Measurements from ENCODE around the gene POU2F1. TPM values are rescaled to one million over a fixed set of nuclear protein-coding genes. Genes with fewer than 3 reads are reported as not detected.
A peak's percentile ranks its signal among the peaks of the same experiment; 100 is the strongest.
"Not testable (repeated sequence)": the region's sequence is repeated elsewhere in the genome, so short reads cannot be mapped to it uniquely, and the experiment has no call there.

Gene POU2F1
- total RNA-seq, 3 donors from 2014 or later = 9.0 to 9.9 (median 9.0) TPM

DNA sequence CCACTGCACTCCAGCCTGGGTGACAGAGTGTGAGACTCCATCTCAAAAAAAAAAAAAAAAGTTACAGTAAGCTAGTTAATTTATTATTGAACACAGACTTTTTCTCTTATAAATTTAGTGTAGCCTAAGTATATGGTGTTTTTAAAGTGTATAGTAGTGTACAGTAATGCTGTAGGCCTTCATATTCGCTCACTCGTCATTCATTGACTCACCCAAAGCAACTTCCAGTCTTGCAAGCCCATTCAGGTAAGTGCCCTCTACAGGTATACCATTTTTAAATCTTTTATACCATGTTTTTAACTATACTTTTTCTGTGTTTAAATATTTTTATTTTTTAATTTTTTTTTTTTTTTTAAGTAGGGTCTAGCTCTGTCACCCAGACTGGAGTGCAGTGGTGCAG, 12.1 kb downstream of the POU2F1 start:
- DNase-seq (no peak), ATAC-seq (no peak)
- Mint-ChIP-seq H3K36me3 (ENCODE audit: insufficient read depth) (peaks cover 3% of the 10 kb centered on the region), H3K9me3 (no peaks in the 10 kb centered on the region), H3K4me1 (ENCODE audit: low read depth) (peaks cover 40% of the 10 kb centered on the region), H3K4me3 (no peak overlapping the region), H3K27me3 (ENCODE audit: low read depth) (no peaks in the 10 kb centered on the region)

DNA sequence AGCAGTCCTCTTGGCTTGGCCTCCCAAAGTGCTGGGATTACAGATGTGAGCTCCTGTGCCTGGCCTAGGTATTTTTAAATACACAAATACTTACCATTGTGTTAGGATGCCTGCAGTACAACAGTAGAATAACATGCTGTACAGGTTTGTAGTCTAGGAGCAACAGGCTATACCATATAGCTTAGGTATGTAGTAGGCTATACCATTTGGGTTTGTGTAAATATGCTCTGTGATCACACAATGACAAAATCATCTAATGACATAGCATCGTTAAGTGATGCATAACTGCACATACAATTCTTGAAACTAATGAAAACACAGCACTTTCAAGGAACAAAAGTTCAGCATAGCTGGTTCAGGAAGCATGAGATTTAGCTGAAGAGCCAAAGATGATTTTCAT, 12.7 kb downstream of the POU2F1 start:
- H3K9me3 Mint-ChIP-seq = no peaks in the 10 kb centered on the region
- H3K4me3 Mint-ChIP-seq = no peak overlapping the region
- peaks cover 38% of the 10 kb centered on the region for H3K4me1 Mint-ChIP-seq (ENCODE audit: low read depth)
- peaks cover 3% of the 10 kb centered on the region for H3K36me3 Mint-ChIP-seq (ENCODE audit: insufficient read depth)
- no peak for DNase-seq
- ATAC-seq = no peak
- no peaks in the 10 kb centered on the region for H3K27me3 Mint-ChIP-seq (ENCODE audit: low read depth)

DNA sequence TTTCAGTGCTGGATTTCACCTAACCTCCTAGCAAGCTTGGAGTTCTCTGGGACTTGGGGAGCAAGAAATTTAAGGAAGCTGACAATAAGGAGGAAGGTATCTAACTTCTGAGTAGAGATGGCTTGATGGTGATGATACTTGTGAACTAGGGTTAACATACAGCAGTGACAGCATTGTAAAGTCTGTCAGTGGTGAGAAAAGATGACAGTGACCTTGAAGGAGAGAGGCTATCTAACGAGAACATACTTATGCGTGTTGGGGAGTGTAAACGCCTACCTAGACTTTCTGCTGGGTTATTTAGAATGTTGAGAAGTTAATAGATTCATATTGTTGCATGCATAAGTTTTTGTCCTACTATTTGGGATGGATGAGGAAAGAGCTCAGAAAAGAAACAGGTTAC, 16.3 kb downstream of the POU2F1 start:
- H3K9me3 Mint-ChIP-seq = no peaks in the 10 kb centered on the region
- DNase-seq (no peak), ATAC-seq (no peak)
- no peak overlapping the region for H3K4me3 Mint-ChIP-seq
- H3K4me1 Mint-ChIP-seq (ENCODE audit: low read depth) = peaks cover 25% of the 10 kb centered on the region
- peaks cover 4% of the 10 kb centered on the region for H3K36me3 Mint-ChIP-seq (ENCODE audit: insufficient read depth)
- no peaks in the 10 kb centered on the region for H3K27me3 Mint-ChIP-seq (ENCODE audit: low read depth)

DNA sequence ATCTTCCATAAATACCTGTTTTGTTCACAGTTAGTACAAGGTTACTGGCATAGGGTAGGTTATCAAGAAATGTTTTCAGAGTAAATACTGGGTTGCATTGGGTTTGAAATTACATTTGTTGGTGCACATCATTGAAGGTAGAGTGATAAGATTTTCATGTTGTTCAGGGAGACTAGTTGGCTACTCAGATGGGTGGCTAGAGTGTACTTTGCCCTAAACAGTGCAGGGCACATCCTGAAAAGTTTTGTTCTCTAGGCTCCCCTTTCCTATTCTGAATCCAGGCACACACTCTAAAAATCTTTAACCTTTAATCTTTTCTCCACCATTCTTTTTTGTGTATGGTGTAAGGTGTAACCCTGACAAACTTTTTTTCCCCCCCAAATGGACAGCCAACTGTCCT, 18.0 kb downstream of the POU2F1 start:
- H3K27me3 Mint-ChIP-seq (ENCODE audit: low read depth) = no peaks in the 10 kb centered on the region
- H3K9me3 Mint-ChIP-seq = no peaks in the 10 kb centered on the region
- H3K4me3 Mint-ChIP-seq = no peak overlapping the region
- ATAC-seq (no peak), DNase-seq (no peak)
- H3K4me1 Mint-ChIP-seq (ENCODE audit: low read depth) = peaks cover 23% of the 10 kb centered on the region
- peaks cover 6% of the 10 kb centered on the region for H3K36me3 Mint-ChIP-seq (ENCODE audit: insufficient read depth)

DNA sequence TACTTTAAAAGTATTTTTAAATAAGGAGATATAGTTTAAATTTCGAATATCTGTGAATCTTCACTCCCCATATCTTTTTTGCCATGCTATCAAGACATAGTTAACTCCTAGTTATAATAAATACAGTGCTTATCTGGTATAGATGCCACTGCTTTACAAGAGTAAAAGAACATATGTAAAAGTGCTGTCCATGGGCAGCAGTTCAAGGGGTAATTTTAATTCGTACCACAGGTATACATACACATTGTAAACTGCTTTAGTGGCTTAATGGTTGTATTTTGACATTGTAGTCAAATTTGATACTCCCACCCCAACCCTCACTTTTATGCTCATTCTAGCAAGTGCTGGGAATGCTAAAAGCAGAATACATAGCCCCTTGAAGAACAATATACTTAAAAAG, 18.6 kb downstream of the POU2F1 start:
- ATAC-seq (no peak), DNase-seq (no peak)
- Mint-ChIP-seq H3K4me1 (ENCODE audit: low read depth) (peaks cover 18% of the 10 kb centered on the region), H3K9me3 (peaks cover 3% of the 10 kb centered on the region), H3K4me3 (no peak overlapping the region), H3K36me3 (ENCODE audit: insufficient read depth) (peaks cover 9% of the 10 kb centered on the region), H3K27me3 (ENCODE audit: low read depth) (no peaks in the 10 kb centered on the region)

DNA sequence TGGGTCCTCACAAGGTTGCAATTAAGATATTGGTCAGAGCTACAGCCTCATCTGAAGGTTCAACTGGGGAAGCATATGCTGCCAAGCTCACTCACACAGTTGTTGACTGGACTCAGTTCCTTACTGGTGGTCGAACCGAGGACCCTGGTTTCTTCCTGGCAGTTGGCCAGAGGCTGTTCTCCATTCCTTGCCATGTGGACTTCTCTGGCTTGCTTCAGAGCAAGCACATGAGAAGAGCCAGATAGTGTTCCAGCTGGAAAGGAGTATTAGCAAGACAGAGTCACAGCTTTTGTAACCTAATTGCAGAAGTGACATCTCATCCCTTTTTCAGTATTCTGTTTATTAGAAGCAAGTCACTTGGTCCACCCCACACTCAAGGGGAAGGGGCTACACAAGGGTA, 23.6 kb downstream of the POU2F1 start:
- DNase-seq (no peak), ATAC-seq (no peak)
- Mint-ChIP-seq H3K4me1 (ENCODE audit: low read depth) (peaks cover 19% of the 10 kb centered on the region), H3K9me3 (peaks cover 3% of the 10 kb centered on the region), H3K36me3 (ENCODE audit: insufficient read depth) (peaks cover 12% of the 10 kb centered on the region), H3K27me3 (ENCODE audit: low read depth) (no peaks in the 10 kb centered on the region), H3K4me3 (no peak overlapping the region)

DNA sequence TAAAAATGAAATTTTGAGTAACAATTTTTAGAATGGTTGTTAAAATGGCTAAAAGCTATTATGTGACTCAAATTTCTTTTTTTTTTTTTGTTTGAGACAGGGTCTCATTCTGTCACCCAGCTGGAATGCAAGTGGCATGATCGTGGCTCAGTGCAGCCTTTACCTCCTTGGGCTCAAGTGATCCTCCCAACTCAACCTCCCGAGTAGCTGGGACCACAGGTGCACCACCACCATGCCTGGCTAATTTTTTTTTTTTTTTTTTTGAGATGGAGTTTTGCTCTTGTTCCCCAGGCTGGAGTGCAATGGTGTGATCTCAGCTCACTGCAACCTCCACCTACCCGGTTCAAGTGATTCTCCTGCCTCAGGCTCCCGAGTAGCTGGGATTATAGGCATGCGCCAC, 24.5 kb downstream of the POU2F1 start:
- not testable (repeated sequence) for ATAC-seq; DNase-seq; H3K27me3 Mint-ChIP-seq (ENCODE audit: low read depth); H3K9me3 Mint-ChIP-seq; H3K4me3 Mint-ChIP-seq
- peaks cover 12% of the 10 kb centered on the region for H3K36me3 Mint-ChIP-seq (ENCODE audit: insufficient read depth)
- H3K4me1 Mint-ChIP-seq (ENCODE audit: low read depth) = peaks cover 25% of the 10 kb centered on the region

DNA sequence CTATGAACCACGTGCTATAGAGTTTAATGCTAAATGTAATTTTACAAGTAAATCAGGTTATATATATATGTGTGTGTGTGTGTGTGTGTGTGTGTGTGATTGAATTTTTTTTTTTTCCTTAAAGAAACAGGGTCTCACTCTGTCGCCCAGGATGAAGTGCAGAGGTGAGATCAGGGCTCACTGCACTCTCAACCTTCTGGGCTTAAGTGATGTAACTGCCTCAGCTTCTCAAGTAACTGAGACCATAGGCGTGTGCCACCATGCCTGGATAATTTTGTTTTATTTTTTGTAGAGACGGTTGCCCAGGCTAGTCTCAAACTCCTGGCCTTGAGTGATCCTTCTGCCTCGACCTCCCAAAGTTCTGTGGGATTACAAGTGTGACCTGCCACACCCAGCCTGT, 26.3 kb downstream of the POU2F1 start:
- ATAC-seq (no peak), DNase-seq (no peak)
- Mint-ChIP-seq H3K9me3 (peaks cover 3% of the 10 kb centered on the region), H3K4me3 (no peak overlapping the region), H3K36me3 (ENCODE audit: insufficient read depth) (peaks cover 12% of the 10 kb centered on the region), H3K27me3 (ENCODE audit: low read depth) (no peaks in the 10 kb centered on the region), H3K4me1 (ENCODE audit: low read depth) (peaks cover 23% of the 10 kb centered on the region)

DNA sequence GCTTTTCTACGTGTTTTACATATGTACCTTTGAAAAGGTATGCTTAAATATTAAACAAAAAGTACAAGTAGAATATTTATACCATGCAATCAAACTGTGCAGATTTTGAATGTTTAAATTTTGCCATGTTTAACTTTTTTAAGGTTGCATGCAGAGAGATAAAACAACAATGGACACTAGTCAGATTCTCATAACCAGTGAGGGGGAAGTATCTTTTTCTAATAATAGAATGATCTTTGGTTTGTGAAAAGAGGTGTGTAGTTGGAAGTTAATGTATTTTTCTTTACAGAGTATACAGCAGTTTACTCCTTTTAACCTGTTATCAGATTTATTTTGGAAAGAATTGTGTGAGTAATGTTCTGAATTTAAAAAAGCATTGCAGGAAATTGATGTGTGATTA, 27.1 kb downstream of the POU2F1 start:
- H3K4me3 Mint-ChIP-seq = no peak overlapping the region
- DNase-seq (no peak), ATAC-seq (no peak)
- peaks cover 11% of the 10 kb centered on the region for H3K36me3 Mint-ChIP-seq (ENCODE audit: insufficient read depth)
- H3K9me3 Mint-ChIP-seq = peaks cover 3% of the 10 kb centered on the region
- H3K27me3 Mint-ChIP-seq (ENCODE audit: low read depth) = no peaks in the 10 kb centered on the region
- H3K4me1 Mint-ChIP-seq (ENCODE audit: low read depth) = peaks cover 23% of the 10 kb centered on the region

DNA sequence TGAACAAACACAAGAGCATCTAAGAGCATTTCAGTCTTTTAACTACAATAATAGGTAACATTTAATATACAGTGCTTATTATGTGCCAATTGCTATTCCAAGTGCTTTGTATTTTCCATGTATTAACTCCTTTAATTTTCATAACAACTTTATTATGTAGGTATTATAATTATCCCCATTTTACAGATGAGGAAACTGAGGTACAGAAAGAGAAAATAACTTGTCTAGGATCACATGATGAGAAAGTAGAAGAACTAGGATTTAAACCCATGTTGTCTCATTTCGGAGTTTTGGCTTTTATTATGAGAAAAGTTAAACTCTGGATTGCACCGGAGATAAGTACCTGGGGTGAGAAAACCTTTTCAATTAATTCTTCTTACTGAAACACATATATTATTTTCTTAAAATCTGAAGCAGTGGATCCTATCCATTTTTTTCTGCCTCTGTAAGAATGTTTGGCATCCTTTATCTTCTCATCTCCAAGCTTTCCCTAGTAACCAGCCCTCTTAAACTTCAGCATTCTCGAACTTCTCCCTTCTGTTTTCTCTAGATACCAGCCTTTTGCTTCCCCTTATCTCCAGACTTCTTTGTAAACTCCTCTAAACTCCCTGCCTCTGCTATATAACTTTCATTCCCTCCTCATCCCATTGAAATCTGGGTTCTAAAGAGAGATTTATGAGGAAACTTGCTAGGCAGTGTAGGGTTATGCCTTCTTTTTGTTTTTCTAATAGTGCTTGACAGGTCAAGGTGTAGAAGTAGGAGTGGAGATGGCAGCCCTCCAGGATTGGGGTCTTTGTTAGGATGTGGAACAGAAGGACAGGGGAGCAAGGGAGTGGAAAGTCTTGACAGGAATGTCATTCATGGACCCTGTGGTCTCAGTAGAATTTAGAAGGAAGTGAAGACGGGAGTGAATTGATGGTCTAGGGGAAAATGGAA, 28.3 kb downstream of the POU2F1 start:
- H3K4me1 Mint-ChIP-seq (ENCODE audit: low read depth) = peaks cover 25% of the 10 kb centered on the region
- peaks cover under 1% of the 10 kb centered on the region for H3K9me3 Mint-ChIP-seq
- no peak overlapping the region for H3K4me3 Mint-ChIP-seq
- no peak for ATAC-seq
- H3K36me3 Mint-ChIP-seq (ENCODE audit: insufficient read depth) = peaks cover 7% of the 10 kb centered on the region
- H3K27me3 Mint-ChIP-seq (ENCODE audit: low read depth) = no peaks in the 10 kb centered on the region
- no peak for DNase-seq

DNA sequence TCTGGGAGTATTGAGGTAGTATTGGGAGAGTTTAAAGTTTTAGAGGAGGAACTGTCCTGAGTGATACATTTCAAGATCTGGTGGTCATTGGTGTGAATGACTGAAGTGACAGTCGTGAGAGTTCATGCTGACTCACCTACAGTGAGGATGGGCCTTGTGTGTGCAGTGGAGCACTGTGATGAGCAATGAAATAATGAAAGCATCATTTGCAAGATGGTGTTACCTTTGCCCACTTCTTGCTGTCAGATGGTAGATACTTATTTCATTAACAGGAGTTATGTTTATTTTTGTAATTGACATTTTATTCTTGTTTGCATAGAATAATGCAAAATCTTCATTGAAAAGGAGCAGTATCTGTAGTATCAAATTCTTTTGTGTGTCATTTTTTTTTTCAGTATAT, 29.0 kb downstream of the POU2F1 start:
- Mint-ChIP-seq H3K9me3 (no peaks in the 10 kb centered on the region), H3K4me1 (ENCODE audit: low read depth) (peaks cover 28% of the 10 kb centered on the region), H3K36me3 (ENCODE audit: insufficient read depth) (peaks cover 4% of the 10 kb centered on the region), H3K4me3 (no peak overlapping the region), H3K27me3 (ENCODE audit: low read depth) (no peaks in the 10 kb centered on the region)
- DNase-seq (no peak), ATAC-seq (peak; percentile 84 to 85)

DNA sequence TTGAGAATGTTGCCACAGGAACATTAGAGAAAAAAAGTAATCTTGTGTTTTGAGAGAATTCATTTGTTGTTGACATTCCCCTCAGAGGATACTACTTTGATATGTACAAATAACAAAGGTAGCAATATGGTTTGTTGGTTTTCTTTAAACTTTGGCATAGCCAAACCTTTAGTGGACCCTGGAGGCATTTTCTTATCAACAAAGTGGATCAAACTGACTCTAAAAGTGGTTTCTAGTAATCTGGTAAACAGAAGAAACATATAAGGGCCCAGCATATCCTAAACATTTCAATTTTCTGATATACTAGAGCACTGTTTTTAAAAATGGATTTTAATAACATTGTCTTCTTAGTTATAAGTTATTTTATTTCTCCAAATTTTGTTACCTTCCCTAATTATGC, 29.8 kb downstream of the POU2F1 start:
- peaks cover 1% of the 10 kb centered on the region for H3K36me3 Mint-ChIP-seq (ENCODE audit: insufficient read depth)
- no peaks in the 10 kb centered on the region for H3K27me3 Mint-ChIP-seq (ENCODE audit: low read depth)

DNA sequence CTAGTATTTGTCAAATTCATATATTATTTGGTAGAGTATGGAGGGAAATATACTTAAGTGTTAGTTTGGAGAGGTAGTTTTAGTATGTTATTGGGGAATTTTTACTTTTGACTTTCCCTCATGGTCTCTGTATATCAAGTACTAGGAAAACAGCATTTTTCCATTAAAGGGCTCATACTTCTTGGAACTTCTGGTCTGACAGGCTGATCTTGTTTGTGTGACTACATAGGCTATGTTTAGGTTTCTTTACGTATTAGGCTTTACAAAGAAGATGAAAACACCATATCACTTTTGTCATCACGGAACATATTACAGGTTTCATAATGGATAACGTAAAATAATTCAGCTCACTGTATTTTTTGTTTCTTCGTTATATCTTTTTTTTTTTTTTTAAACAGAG, 30.8 kb downstream of the POU2F1 start:
- Mint-ChIP-seq H3K9me3 (no peaks in the 10 kb centered on the region), H3K36me3 (ENCODE audit: insufficient read depth) (peaks cover 1% of the 10 kb centered on the region), H3K4me1 (ENCODE audit: low read depth) (peaks cover 39% of the 10 kb centered on the region), H3K27me3 (ENCODE audit: low read depth) (no peaks in the 10 kb centered on the region), H3K4me3 (no peak overlapping the region)
- DNase-seq = no peak
- ATAC-seq = no peak

More for the DNA sequence above, 29.8 kb downstream of the POU2F1 start:
- Mint-ChIP-seq H3K4me3 (no peak overlapping the region), H3K9me3 (no peaks in the 10 kb centered on the region), H3K4me1 (ENCODE audit: low read depth) (peaks cover 30% of the 10 kb centered on the region)
- no peak for ATAC-seq
- no peak for DNase-seq

DNA sequence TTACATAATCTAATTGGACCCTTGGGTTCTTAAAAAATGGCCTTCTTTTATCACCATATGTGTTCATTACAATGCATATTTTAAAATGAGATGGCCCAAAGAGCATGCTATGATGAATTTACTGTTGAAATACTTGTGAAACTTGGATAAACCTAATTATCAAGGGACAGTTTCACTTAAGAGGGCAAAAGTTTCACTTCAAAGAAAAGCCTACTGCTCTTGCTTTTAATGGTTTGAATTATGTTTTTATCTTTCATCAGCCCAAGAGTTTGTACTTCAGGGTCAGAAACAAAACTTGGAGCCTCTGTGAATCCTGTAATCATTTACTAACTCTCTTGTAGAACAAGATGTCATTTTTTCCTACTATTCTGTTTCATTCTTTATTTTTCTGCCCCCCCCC, 32.3 kb downstream of the POU2F1 start:
- H3K9me3 Mint-ChIP-seq = no peaks in the 10 kb centered on the region
- no peak for ATAC-seq

DNA sequence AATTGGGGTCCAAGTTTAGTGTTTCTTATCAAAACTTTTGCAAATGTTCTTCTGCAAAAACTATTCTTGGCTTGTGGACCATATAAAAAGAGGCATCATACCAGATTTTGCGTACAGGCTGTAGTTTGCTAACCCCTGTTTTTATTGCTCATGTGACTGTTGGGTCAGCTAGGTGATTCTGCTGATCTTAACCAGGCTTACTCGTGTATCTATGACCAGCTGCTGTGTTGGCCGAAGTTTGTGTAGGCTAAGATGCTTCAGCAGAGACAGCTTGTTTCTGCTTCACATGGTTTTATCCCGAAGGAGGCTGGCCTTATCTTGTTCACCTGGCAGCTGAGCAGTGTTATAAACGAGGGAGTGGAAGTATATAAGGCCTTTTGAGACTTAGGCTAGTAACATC, 38.2 kb downstream of the POU2F1 start:
- H3K4me3 Mint-ChIP-seq = no peak overlapping the region

More for the DNA sequence above, 32.3 kb downstream of the POU2F1 start:
- H3K27me3 Mint-ChIP-seq (ENCODE audit: low read depth) = no peaks in the 10 kb centered on the region
- H3K4me3 Mint-ChIP-seq = no peak overlapping the region
- DNase-seq = no peak
- peaks cover 31% of the 10 kb centered on the region for H3K4me1 Mint-ChIP-seq (ENCODE audit: low read depth)
- peaks cover 1% of the 10 kb centered on the region for H3K36me3 Mint-ChIP-seq (ENCODE audit: insufficient read depth)

More for the DNA sequence above, 38.2 kb downstream of the POU2F1 start:
- no peaks in the 10 kb centered on the region for H3K9me3 Mint-ChIP-seq
- peaks cover 3% of the 10 kb centered on the region for H3K36me3 Mint-ChIP-seq (ENCODE audit: insufficient read depth)
- peaks cover 37% of the 10 kb centered on the region for H3K4me1 Mint-ChIP-seq (ENCODE audit: low read depth)
- DNase-seq = no peak
- no peaks in the 10 kb centered on the region for H3K27me3 Mint-ChIP-seq (ENCODE audit: low read depth)
- ATAC-seq = no peak
